GM12878 (cell line): Measurements from ENCODE around the gene RAPGEF4. TPM values are rescaled to one million over a fixed set of nuclear protein-coding genes. Genes with fewer than 3 reads are reported as not detected.

Experiments used
- polyA plus RNA-seq, 11 experiments: library from polyadenylated mRNA; depleted of rRNA in 4 of 11; unstranded in 6 of 11; stranded (reverse) in 5 of 11; fragments of >200 nt; fragmentation: Nextera tagmentation in 4 of 11; fragmentation: Illumina TruSeq in 1 of 11; extraction: Ambion mirVana in 4 of 11; extraction: Trizol in 1 of 11; gene quantifications; 1 replicate in 1 of 11; 2 replicates in 10 of 11; pipeline versions ENCODE4 v1.2.1 to v1.2.3, GENCODE V29; 2011 to 2016; ENCODE audit warnings: inconsistent platforms in 2 of 11, missing spikeins in 2 of 11, low read depth in 1 of 11
- small RNA-seq: library from RNA; depleted of rRNA; stranded (forward); fragments of <200 nt; gene quantifications from one replicate; pipeline ENCODE3, GENCODE V24; 2014
- total RNA-seq, 4 experiments: library from RNA; depleted of rRNA in 3 of 4; stranded (reverse); fragments of >200 nt in 3 of 4; fragmentation: Illumina TruSeq in 1 of 4; extraction: Trizol in 1 of 4; gene quantifications; 2 replicates each; pipeline versions ENCODE4 v1.2.1 to v1.2.3, GENCODE V29; 2013 to 2021

The RAPGEF4 gene
- total and polyA plus RNA-seq, 10 of the 15 experiments (the other 5 are each of a cell fraction or from before 2014, with no cell fraction given) = 0.18 TPM; not detected in 8

Small RNA genes within 50 kb of the gene (small RNA-seq; reads per million reads assigned to genes)
- gene RF01210 = not detected

Other genes starting within 250 kb of the RAPGEF4 start
- 16.2 and 18.1 TPM in 2 replicates for gene PDK1, start 179.8 kb upstream of the RAPGEF4 start, total RNA-seq (2014; rRNA removed)
- 12.4 and 13.2 TPM in 2 replicates for gene PDK1, start 179.8 kb upstream of the RAPGEF4 start, total RNA-seq (2014; rRNA removed; fragmentation: Illumina TruSeq; extraction: Trizol)
- 18.3 and 20.1 TPM in 2 replicates for gene PDK1, start 179.8 kb upstream of the RAPGEF4 start, total RNA-seq (2021)
- gene PDK1, start 179.8 kb upstream of the RAPGEF4 start, polyA plus RNA-seq (2011; rRNA removed) = 128 and 153 TPM in 2 replicates
- 18.1 and 25.1 TPM in 2 replicates for gene PDK1, start 179.8 kb upstream of the RAPGEF4 start, polyA plus RNA-seq (2014; fragmentation: Illumina TruSeq; extraction: Trizol)
- gene PDK1, start 179.8 kb upstream of the RAPGEF4 start, polyA plus RNA-seq (2014; fragmentation: Nextera tagmentation; extraction: Ambion mirVana) = 1 to 10 TPM; 5.3 to 5.4 TPM
- 16.4 and 18.0 TPM in 2 replicates for gene PDK1, start 179.8 kb upstream of the RAPGEF4 start, polyA plus RNA-seq (2014; rRNA removed)
- 10 to 100 TPM; 17.8 to 19.3 TPM for gene PDK1, start 179.8 kb upstream of the RAPGEF4 start, polyA plus RNA-seq (2016; fragmentation: Nextera tagmentation; extraction: Ambion mirVana)